GM21529 (cell line): ENCODE measurements around the gene MARCHF5.
"Not testable (repeated sequence)": the region's sequence is repeated elsewhere in the genome, so short reads cannot be mapped to it uniquely, and the experiment has no call there.

Experiments
- ATAC-seq: cut with Tn5 transposase; IDR thresholded peaks from one replicate; pipeline ENCODE4 v1.9.1; 2021; ENCODE audit not compliant: unreplicated experiment

Gene MARCHF5

DNA sequence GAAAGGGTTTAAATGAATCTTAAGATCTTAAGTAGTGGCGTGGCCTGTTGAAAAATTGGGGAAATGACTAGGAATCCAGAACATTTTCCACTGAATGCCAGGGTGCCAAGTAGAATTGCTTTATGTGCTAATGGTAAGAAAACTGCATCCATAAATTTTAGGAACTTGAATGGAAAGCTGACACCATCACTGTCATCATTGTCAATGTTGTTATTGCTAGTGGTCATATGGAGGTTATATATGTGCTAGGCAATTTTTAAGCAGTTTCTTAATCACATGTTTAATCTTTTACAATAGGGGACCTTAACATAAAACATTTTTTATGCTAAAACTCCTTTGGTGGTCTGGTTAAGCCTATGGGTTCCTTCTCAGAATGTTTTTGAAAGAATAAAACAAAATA is 13.1 kb downstream of the MARCHF5 start:
- no peak for ATAC-seq

DNA sequence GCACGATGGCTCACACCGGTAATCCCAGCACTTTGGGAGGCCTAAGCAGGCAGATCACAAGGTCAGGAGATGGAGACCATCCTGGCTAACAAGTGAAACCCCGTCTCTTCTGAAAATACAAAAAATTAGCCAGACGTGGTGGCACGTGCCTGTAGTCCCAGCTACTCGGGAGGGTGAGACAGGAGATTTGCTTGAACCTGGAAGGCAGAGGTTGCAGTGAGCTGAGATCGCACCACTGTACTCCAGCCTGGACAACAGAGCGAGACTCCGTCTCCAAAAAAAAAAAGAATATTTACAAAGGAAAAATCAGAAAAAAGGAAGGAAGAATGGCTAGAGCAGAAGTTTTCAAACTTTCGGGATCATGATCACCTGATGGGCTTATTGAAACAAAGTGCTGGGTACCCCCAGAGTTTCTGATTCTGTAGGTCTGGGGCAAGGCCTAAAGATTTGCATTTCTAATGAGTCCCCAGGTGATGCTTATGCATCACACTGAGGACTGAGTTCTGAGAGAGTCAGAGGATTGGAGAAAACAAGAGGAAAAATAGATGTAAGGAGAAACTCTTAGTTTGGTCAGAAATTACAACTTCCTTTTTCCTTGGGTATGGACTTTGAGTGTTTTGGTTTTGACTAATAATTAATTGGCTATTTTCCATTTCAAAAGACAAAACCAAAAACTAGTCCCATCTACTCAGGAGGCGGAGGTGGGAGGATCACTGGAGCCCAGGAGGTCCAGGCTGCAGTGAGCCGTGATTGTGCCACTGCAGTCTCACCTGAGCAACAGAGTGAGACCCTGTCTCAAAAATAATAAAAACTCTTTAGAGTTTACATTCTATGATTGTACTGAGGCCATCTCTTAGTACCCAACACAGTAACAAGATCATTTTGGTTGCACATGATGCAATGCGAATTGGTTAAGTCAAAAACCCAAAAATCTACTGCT is 14.4 kb downstream of the MARCHF5 start:
- ATAC-seq: no peak

DNA sequence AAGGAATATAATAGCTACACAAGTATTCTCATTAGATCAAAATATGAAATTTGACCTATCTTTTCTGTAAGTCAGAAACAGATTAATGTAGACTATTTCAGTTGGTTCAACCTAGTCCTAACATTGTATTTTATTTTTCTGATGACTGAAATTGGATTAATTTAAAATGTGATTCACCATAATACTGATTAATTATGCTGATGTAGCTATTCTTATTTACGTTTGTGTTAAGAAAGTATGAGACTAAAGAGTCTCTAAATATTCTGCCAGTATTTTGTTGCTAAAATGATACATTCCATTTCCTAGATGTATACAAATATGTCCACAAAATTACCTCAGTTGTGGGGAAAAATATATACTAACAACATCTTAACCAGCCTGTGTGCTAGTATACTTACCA is 18.3 kb downstream of the MARCHF5 start:
- ATAC-seq: no peak

DNA sequence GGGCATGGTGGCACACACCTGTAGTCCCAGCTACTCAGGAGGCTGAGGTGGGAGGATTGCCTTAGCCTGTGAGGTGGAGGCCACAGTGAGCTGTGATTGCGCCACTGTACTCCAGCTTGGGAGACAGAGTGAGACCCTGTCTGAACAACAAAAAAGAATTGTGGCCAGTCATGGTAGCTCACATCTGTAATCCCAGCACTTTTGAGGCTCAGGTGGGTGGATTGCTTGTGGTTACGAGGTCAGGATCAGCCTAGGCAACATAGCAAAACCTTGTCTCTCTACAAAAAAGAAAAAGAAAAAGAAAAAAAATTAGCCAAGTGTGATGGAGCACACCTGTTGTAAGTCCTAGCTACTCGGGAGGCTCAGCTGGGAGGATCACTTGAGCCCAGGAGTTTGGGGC is 22.8 kb downstream of the MARCHF5 start:
- no peak for ATAC-seq

DNA sequence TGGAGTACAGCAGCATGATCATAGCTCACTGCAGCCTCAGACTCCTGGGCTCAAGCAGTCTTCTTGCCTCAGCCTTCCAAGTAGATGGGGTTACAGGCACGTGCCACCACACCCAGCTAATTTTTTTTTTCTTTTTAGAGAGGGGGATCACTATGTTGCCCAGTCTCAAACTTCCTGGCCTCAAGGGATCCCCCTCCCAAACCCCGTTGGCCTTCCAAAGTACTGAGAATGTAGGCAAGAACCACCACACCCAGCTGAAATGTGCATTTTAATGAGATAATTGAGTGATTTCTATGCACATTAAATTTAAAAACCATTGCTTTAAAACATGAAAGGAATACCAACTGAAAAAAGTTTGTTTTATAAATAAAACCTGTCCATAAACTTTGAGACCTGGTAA is 25.6 kb downstream of the MARCHF5 start:
- ATAC-seq: no peak

DNA sequence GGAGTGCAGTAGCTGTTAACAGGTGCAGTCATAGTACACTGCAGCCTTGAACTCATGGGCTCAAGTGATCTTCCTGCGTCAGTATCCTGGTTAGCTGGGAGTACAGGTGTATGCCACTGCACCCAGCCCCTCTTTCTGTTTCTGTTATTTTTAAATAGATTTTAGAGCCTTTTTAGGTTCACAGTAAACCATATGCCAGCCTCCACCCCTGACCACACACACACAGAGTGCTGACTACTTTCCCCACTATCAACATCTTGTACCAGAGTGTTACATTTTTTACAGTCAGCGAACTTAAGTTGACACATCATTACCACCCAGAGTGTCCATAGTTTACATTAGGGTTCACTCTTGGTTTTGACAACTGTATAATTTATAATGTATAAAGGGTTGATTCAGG is 32.1 kb downstream of the MARCHF5 start:
- ATAC-seq: no peak

DNA sequence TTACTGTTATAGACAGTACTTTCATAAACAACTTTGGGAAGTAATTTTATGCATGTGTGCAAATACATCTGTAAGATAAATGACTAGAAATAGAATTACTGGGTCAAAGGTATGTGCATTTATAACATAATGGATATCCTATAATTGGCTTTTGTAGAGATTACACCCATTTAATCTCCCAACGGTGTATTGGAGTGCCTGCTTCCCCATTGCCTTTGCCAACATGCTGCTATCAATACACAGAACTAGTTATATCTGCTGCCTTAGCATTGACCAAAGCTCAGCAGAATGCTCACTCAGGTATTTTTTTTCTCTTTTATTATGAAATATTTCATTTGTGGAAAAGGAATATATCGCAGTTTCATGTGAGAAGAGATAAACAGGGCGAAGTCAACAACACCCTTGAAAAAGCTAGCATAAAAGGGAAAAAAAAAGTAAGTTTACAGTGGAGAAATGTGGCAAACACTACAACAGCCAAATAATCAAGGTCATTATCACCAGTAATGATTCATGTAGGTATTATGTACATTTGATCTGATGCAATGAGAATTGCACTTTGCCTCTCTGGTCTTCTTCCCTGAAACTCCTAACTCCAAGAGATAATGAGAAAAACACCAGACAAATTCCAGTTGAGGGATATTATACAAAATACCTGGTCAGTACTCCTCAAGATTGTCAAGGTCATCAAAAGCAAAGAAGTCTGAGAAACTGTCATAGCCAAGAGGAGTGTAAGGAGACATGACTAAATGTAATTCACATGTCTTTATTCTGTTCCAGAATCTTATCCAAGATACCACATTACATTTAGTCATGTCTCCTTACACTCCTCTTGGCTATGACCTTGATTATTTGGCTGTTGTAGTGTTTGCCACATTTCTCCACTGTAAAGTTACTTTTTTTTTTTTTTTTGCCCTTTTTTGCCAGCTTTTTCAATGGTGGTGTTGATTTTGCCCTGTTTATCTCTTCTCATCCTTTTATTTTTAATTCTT is 36.8 kb downstream of the MARCHF5 start:
- no peak for ATAC-seq

DNA sequence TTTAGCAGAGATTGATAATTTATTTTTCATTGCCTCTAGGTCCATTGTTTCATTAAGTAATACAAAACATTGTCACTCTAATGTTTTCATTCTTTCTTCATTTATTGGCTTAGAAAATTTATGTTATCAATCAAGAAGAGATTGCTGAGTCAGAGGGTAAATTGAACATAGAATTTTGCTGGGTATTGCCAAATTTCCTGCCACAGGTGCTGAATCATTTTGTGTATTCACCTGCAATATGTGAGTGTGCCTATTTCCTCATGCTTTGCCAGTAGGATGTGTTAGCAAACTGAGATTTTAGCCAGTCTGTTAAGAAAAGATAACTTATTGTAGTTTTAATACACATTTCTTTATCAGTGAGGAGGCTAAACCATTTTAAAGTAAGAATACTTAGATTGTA is 38.0 kb downstream of the MARCHF5 start:
- no peak for ATAC-seq

DNA sequence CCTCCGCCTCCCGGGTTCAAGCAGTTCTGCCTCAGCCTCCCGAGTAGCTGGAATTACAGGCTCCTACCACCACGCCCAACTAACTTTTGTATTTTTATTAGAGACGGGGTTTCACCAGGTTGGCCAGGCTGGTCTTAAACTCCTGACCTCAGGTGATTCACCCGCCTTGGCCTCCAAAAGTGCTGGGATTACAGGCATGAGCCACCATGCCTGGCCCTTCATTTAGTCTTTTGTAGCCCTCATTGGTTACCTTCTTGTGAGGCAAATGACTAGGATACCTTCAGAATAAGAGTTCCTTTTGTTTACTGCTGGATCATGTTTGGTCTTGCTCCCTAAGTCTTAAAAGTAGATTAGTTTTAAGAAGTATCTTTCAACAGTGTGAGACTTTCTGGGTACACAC is 39.0 kb downstream of the MARCHF5 start:
- not testable (repeated sequence) for ATAC-seq

DNA sequence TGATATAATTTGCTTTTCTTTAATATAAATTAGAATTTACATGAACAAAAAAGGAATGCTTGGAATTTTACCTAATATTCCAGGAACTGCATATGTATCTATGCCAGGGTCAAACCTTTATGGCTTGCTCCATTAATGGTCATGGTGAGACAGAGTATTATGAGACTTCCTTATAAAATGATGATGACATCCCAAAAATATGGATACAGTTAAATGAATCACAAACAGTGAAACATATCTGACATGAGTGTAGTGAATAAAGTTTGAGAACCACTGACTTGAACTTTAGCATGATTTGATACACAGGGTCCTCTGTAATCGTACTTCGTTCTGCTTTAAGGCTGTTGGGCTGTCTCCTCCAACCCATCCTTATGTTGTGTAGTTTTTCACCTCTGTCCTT is 51.8 kb downstream of the MARCHF5 start:
- no peak for ATAC-seq

DNA sequence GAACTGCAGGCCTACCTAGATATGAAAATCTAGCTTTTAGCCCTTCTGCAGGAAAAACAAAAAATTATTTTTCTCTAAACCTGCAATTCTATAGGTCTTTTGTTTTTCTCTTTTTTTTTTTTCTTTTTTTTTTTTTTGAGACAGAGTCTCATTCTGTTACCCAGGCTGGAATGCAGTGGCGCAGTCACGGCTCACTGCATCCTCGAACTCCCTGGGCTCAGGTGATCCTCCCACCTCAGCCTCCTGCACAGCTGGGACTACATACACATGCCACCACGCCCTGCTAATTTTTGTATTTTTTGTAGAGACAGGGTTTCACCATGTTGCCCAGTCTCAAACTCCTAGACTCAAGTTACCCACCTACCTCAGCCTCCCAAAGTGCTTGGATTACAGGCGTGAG is 54.6 kb downstream of the MARCHF5 start:
- not testable (repeated sequence) for ATAC-seq

DNA sequence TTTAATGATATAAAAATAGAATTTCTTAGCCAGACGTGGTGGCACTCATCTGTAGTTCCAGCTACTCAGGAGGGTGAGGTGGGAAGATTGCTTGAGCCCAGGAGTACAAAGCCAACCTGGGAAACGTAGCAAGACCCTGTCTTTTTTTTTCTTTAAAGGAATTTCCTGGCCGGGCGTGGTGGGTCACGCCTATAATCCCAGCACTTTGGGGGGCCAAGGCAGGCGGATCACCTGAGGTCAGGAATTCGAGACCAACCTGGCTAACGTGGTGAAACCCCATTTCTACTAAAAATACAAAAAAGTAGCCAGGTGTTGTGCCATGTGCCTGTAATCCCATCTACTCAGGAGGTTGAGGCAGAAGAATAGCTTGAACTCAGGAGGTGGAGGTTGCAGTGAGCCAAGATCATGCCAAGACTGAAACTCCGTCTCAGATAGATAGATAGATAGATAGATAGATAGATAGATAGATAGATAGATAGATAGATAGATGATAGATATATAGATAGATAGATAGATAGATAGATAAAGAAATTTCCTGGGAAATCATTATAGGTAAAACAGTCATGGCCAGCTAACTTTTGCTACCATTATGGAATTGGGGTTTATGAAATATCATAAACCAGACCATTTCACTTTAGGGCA is 56.2 kb downstream of the MARCHF5 start:
- ATAC-seq: not testable (repeated sequence)

DNA sequence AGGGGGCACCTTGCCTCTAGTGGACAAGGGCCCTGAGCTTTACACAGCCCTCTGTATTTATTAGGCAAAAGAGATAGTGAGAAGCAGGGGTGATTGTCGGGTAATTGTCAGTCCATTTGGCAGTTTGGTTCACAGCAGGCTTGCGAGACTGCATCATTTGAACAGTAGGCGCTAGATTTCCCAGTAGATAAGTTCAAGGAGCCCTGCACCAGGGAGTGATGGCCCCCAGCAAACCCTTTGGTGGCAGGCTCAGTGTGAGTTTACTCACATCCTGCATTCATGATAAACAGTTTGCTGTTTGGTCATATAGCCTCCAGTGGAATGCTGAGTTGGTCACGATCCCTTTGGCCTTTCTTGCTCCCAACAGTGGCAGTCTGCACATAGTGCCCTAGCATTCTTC is 59.4 kb downstream of the MARCHF5 start:
- ATAC-seq: no peak

DNA sequence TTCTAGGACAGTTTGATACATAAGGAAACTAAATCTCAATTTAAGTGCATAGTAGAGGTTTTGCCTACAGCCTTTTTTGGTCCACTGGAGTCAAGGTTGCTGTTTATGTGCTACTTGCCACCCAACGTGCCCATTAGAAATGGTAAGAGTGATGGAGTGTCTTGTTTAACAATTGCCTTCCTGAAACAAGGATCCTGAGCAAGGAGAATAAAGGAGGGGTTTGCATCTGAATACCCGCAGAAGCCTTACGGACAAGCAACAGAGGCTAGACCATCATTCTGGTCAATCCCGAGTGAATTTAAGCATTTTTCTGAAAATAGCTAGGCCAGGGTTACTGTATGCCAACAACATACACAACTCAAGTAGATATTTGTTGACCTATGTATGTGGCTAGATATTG is 63.6 kb downstream of the MARCHF5 start:
- ATAC-seq: no peak

DNA sequence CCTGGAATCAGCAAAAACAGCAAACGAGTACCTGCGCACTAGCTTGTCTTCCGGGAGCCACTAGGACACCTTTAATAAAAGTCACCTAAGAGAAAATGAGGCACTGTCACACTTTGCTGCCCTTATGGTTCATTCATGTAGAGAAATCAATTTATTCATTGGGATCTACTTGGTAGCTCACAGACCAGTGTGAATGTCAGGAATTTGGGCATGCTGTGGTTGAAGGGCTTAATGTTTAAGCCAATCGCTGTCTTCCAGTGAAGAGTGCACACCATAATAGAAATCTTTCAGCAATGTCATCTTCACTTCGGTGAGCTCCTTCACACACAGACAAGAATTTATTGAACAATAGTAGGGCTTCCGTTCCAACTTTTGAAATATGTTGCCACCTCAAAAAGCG is 65.1 kb downstream of the MARCHF5 start:
- ATAC-seq: no peak

DNA sequence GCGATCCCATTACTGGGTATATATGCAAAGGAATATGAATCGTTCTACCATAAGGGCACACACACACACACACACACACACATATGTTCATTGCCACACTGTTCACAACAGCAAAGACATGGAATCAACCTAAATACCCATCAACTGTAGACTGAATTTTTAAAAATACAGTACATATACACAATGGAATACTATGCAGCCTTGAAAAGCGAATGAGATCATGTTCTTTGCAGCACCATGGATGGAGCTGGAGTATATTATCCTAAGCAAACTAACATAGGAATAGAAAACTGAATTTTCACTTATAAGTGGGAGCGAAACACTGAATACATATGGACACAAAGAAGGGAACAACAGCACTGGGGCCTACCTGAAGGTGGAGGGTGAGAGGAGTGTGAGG is 72.5 kb downstream of the MARCHF5 start:
- ATAC-seq: no peak

DNA sequence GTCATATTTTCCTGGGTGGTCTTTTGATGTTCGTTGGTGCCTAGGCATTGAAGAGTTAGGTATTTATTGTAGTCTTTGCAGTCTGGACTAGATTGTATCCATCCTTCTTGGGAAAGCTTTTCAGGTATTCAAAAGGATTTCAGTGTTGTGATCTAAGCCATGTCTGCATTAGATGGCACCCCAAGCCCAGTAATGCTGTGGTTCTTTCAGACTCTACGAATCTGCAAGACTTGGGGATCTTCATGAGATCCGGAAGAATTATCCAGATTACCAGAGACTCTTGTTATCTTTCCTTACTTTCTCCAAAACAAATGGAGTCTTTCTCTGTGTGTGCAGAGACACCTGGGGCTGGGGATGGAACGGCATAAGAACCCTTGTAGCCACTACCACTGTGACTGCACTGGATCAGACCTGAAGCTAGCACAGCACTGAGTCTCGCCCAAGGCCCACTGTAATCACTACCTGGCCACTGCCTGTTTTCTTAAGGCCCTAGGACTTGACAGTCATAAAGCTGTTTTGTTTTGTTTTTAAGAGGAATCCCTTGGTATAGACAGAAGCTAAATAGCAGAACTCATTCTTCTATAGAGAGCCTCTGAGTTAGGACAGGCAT is 75.5 kb downstream of the MARCHF5 start:
- no peak for ATAC-seq

DNA sequence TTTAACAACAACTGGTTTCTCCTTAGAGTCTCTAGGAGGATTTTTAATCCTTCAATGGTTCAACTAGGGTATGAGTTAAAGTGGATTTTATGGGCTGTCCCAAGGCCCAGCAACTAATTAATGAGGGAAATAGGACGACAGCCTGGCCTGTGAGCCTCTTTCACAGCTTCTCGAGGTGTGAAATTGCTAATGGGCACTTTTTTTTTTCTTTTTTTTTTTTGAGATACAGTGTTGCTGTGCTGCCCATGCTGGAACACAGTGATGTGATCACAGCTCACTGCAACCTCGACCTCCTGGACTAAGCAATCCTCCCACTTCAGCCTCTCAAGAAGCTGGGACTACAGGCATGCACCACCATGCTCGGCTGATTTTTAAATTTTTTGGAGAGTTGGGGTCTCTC is 87.0 kb downstream of the MARCHF5 start:
- ATAC-seq: no peak

DNA sequence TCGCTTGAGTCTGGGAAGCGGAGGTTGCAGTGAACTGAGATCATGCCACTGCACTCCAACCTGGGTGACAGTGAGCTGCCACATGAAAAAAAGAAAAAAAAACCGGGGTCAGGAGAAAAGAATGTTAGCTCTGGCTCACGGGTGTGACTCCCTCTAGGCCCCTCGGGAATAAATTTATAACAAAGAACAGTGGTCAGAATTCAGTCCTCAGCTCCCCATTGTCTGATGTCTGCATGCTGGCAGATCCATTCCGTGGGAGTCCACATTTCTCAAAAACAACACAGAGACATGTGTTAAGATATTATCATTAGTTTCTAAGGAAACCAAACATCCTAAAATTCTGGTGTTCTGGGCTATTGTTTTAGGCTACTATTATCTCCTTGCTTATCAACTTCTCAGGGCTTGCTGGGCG is 90.6 kb downstream of the MARCHF5 start:
- no peak for ATAC-seq

DNA sequence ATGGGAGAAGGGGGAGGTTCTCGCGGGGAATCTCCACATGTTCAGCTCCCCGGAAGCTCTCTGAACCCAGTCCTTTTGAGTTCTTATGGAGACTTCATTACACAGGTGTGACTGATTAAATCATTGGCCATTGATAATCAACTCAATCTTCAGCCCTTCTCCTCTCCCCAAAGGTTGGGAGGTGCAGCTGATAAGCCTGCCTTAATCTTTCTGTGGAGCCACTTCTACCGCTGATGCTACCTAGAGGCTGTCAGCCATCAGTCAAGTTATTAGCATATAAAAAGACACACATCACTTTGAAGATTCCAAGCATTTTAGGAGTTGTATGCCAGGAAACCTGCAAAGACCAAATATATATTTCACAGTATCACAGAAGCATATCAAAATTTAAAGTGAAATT is 91.7 kb downstream of the MARCHF5 start:
- no peak for ATAC-seq

DNA sequence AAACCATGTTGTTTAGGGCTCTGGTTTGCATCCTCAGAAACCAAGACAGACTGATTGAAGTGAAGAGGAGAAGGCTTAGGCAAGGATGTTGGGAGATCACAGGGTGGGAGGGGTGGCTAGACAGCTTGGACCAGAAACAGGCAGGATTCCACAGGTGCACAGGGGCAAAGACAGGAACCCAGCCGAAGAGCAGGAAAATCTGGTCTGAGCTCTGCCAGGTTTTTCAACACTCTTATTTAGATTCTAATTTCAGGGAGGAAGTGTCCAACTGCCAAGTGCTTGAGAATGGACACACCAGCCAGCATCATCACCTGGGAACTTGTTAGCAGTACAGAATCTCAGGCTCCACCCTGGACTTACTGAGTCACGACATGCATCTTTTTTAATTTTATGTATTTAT is 93.8 kb downstream of the MARCHF5 start:
- ATAC-seq: no peak
